NCI-H1930 (cell line): Measurements from ENCODE around the gene AIDA.

Experiments
- DNase-seq, 2 experiments: peaks; one replicate each; lab custom pipeline; 2025; lab: John Stamatoyannopoulos, UW

The AIDA gene

DNA sequence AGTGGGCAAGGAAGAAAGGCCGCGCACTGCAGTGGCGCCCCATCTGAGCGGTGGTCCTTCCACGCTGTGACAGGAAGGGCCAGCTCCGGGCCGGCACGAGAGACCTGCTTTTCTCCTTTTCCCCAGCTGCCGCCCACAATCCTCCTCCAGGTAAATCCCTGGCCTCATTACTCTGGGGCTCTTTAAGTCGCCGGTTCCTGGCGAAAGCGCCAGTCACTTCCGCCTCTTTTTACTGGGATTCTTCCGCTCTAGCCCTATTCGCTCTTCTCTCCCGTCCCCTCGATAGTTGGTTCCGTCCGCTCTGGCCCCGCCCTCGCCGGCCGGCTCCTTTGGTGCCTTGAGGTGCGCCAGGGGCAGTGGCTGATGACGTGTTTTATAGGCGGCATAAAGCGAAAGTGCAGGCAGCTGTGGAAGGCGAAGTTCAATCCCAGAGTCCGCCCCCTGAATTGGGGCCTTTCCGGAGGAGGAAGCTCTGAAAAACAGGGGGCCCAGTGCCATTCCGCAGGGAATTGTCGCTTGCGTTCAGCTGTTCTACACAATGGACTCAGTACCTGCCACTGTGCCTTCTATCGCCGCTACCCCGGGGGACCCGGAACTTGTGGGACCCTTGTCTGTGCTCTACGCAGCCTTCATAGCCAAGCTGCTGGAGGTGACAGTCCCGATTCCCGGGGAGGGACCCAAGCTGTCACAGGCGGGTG lies 68.2 kb downstream of the AIDA start:
- DNase-seq, result peak; percentile 94 to 96

DNA sequence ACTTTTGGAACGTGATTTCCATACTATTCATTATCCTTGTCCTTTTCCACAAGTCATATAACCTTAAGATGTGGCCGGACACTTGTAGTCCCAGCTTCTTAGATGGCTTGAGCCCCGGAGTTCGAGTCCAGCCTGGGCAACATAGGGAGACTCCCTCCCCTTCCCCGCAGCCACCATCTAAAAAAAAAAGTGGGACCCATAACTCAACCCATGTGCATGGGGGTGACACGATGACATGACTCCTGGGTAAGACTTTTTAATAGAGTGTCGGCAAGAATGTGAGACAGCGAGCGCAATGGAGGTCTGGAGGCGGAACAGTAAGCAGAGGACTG lies 68.7 kb downstream of the AIDA start:
- no peak for DNase-seq

DNA sequence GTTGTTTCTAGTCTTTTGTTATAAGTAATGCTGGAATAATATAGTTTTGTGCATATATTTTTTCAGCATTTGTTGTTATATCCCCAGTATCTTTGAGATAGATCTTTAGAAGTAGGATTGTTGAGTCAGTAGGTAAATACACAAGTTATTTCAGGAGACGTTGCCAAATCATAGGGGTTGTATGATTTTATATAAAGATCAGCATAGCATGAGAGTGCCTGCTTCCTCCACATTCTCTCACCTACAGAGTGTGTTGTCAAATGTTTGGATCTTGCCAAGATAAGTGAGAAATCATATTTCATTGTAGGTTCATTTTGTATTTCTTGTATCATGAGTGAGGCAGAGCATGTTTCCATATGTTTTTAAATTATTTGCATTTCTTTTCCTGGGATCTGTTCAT lies 69.8 kb downstream of the AIDA start:
- no peak for DNase-seq

DNA sequence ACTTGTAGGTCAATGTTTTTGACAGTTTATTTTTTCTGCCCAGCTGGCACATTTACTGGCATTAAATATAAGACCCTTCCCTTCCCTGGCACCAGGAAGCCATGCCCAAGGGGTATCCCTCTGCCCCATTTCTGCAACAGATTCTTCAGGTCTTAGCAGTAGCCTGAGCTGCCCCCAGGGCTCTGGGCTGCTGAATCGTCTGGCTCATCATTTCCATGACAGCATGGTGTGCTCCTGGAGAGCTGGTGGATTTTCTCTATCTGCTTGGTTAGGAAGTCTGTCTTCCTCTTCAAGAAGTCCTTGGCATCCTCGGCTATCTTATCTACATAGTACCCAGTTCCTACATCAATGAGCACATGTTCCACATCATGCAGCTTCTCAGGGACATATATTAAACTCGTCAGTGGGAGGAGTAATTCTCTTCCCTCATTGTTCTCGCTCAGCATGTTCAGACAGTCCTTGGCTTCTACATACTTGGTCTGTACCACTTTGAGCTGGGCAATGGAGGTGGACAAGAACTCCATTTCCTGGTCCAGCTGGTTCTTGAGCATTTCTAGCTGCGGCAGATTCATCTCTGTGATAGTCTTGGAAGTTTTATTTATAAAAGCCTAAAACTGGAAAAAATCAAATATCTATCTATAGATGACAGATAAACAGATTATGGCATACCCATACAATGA lies 70.9 kb downstream of the AIDA start:
- no peak for DNase-seq

DNA sequence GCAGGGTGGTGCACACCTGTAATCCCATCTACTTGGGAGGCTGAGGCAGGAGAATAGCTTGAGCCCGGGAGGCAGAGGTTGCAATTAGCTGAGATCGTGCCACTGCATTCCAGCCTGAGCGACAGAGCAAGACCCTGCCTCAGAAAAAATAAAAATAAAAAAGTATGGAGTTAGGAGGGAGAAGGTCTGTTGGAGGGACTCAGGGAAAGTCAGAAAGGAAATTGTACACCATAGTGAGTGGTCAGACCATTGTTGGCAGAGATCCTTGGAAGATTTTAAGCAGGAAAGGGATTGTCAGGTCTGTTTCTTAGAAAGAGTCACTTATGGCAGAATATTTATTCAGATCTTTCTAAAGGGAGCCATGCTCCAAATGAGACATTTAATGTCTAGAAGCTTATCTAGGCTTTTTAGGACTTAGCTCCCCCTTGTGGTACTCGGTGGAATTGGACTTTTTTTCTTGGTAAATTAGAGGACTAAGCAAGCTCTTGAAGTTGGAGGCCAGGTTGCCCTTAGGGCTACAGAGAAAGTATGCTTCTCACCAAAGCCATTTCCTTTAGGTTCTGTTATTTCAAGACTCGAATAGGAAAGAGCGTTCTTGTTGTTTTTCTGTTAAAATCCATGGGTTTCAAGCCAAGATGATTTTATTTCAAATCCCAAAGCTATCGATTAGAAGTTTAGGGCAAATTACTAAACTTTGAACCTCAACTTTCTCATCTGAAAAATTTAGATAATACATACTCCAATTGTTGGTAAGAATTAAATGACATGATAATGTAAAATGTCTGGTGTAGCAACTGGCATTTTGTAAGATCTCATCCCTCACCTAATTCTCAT lies 77.9 kb downstream of the AIDA start:
- peak; percentile 64 to 84 for DNase-seq

DNA sequence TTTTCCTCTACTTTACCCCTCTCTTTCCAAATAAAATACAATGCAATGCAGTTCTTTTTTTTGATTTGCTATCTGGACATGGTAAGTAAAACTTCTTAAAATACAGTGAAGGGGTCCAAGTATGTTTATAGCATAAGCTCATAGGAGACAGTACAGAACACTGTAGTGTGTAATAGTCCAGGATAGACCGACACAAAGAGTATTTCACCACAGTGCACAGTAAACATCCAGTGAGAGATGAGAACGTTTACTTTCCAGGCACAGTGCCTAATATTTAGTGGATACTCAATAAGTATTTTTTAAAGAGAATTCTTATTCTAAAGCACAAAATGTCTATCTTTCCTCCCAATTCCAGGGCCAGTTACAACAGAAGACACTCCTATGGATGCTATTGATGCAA lies 79.5 kb downstream of the AIDA start:
- no peak for DNase-seq

DNA sequence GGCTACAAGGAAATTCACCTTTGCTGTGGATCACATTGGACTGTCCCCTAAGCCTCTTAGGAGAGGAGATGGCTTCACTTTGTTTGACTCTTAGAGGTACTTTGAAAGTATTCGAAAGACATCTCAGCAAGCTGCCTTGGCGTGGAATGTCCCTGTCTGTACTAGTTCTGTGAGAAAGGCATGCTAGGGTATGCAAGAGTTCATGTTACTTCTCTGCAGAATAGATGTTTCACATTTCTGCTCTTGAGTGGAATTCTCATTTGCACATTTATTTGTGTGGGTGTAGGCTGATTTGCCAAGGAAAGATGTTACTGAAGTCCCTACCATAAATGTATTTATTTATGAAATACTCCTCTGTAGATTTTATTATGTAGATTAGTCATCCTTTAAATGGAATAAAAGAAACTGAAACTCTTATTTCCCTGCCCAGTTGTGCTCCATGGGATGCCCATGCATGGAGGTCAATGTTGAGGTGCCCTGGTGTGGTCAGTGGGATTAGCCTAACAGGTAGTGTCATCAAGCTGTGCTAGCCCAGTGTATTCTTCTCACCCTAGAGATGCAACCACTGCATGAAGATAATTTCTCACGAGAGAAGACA lies 80.6 kb downstream of the AIDA start:
- no peak for DNase-seq

DNA sequence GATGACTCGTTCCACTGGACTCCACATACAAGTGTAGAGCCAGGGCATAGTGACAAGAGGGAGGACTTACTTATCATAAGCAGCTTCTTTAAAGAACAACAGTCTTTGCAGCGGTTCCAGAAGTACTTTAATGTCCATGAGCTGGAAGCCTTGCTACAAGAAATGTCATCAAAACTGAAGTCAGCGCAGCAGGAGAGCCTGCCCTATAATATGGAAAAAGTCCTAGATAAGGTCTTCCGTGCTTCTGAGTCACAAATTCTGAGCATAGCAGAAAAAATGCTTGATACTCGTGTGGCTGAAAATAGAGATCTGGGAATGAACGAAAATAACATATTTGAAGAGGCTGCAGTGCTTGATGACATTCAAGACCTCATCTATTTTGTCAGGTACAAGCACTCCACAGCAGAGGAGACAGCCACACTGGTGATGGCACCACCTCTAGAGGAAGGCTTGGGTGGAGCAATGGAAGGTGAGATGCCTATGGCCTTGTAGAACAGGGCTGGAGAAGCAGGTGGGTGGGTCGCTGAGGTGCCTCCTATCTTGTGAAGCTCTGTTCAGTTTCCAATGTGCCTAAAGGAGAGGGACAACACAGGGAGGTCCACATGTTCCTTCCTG lies 82.3 kb downstream of the AIDA start:
- no peak for DNase-seq

DNA sequence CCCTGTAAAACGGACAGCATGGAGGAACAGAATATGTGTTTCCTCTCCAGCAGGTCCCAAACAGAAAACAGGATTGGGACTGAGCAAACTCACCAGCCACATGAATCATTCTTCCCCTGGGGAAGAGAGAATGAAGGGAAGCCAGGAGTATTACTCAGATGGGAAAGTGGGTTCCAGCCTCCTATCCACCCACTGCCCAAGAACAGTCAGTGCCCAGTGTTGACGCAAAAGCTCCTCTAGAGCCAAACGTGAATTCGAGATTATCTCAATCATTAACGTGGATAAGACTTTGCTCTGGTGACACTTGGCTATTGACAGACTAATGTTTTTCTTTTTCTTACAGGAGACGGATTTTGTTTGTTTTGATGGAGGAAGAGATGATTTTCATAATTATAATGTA lies 85.1 kb downstream of the AIDA start:
- DNase-seq, result no peak

DNA sequence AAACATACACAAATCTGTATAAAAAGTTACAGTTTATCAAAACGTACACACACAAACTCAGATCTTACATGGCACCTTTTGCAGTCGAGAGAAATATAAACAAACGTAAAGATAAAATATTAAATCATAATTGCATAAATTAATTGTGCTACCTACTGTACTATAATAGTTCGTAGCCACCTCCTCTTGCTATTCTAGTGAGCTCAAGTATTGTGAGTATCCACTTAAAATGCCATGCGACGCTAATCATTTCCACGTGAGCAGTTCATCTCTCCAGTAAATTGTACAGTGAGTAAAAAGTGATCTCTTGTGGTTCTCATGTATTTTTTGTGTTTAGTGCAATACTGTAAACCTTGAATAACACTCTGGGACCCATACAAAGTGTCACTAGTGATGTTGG lies 88.1 kb downstream of the AIDA start:
- DNase-seq, result no peak

DNA sequence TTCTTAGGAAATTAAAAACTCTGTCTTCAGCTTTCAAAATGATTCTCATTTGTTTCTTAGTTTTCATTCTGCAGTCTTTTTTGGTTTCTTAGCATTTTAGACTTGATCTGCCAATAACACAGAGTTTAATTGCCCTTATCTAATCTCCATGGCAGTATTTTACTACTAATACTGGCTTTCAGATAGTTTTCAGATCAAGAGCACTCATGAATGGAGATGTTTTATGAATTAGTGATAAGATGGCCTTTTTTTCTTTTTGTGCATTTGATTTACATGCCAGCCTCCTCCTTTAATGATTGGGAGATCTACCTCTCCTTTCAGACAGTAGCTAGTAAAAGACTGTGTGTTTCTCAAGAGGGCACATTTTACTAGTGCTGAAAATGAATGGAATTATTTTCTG lies 88.8 kb downstream of the AIDA start:
- DNase-seq, result no peak

DNA sequence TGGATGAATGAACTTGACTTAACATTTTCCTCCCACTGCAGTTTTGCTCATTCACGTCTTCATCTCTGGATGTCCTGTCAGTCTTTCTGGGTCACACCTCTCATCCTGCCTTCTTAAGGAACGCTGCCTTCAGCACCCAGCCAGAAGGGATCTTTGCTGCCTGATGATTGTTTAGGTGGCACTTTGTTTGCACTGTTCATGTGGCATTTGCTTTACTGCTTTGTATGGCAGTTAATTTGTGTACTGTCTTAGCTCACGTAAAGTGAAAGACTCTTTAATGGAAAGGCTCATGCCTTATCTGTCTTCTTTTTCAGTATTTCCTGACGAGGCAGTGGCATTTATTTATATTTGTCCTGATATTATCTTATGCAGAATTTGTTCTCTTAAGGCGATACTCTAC lies 89.5 kb downstream of the AIDA start:
- no peak for DNase-seq

DNA sequence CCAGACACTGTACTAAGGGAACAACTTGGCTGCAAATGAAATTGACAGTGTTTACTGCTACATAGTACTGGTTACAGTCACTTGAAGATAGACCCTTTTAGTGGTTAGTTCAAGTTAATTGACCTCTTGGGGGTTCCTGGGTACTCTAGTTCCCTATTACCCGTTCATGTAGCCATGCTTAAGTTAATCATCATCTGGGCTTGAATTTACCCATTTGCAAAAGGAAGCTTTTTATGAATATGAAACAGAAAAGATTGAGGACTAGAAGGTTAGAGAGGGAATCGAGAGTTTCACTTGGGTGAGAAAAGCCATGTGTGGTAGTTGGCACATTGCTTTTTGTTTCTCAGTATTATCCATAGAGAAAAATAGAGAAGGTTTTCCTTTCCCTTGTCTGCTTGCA lies 91.7 kb downstream of the AIDA start:
- DNase-seq, result no peak

DNA sequence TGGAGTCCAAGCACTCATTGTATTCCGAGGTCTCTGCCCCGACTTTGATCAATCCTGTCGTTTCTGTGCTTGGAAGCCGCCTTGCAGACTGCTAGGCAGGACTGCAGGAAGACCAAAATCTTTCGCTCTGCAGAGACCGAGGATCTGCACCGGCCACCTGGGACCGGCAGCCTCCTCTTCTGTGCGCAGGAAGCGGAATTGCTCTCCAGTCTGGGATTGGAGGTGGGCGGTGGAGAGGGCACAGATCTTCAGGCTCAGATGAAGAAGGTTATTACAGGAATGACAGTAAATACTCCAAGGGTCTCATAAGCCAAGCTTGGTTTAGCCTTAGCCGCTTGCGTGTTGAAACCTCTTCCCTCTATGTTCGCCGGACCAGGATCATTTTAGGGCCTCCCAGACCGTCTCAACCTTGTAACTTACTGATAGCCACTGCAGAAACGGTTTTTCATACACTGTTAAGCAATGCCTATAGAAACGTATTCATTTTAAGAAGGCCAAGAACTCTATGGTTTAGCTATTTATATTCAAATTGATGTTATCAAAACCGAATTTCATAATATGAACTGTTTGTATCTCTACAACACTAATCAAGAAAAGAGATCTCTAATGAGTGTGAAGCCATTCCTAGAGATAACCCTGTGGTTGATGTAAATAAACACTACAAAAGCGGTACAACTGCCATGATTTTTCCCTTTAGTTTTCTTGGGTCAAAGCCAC lies 93.3 kb downstream of the AIDA start:
- DNase-seq, result no peak
